ENCODE measurements around the gene TMEM223. TPM values are rescaled to one million over a fixed set of nuclear protein-coding genes. Genes with fewer than 3 reads are reported as not detected.
A peak's percentile ranks its signal among the peaks of the same experiment; 100 is the strongest.
"Not testable (repeated sequence)": the region's sequence is repeated elsewhere in the genome, so short reads cannot be mapped to it uniquely, and the experiment has no call there.

TMEM223 gene
- total RNA-seq, 4 donors from 2014 or later, result 13.7 to 17.9 (median 15.8) TPM

DNA sequence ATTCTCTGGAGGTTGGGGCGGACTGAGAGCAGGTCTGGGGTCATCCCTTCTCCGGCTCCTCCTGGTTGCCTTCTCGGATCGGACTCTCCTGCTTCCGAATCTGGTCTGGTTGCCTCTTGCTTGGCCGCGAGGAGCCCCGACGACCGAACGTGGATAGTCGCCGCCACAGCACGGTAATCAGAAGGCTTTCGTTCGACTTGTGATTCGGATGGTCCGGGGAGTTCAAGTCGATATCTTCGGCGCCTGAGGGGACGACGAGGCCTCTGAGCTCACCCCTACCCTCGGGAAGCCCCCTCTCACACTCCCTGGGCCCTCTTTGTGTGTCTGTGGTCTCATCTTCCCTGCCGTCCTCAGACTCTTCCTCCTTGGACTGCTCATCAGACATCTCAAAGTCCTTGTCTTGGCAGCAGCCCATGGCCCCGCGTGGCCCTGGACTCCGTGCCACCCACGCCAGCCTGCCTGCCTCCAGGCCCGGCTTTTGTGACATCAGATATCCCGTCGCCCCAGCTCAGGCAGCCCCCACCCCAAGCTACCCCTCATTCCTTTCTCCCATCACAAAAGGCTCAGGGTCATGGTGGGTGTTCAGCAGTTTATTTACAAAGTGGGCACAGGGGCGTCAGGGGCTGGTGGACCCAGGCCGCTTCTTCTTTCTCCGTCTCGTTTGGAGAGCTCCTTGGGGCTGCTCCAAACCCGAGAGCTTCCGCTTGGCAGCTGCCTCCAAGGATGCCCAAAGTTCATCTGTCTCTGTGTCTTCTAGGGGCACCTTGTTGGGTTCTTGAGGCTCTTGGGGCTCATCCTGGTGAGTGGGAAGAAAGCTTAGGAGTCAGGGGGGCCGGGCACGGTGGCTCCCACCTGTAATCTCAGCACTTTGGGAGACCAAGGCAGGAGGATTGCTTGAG is 40.8 kb upstream of the TMEM223 start, which contains the start of gene TEX54:
TEX54 (minus strand) TSS at position 506 of the 899 bp plus-strand sequence.
- Histone ChIP-seq H3K36me3 (peaks cover 9 to 64% (median 44%) of the 10 kb centered on the region in 4 donors), H3K9me3 (no peaks in the 10 kb centered on the region), H3K4me1 (peaks cover 43 to 66% (median 53%) of the 10 kb centered on the region in 4 donors), H3K4me3 (peak within 1 kb of the TSS; percentile 89 to 98 (median 94)), H3K27ac (replicated peaks in 1 of 4) (peak within 1 kb of the TSS; percentile 95 to 99 (median 97)), H3K27me3 (no peaks in the 10 kb centered on the region)
- TF ChIP-seq EP300 (IDR thresholded peaks at IDR 0.05), result no peak
- no peak for TF ChIP-seq POLR2AphosphoS5 (IDR thresholded peaks at IDR 0.05)
- no peak for TF ChIP-seq CTCF (IDR thresholded peaks at IDR 0.05)
- TF ChIP-seq POLR2A (IDR thresholded peaks at IDR 0.05; ENCODE audit: low read depth), result no peak
- WGBS, result 21% methylated on average over 23 of the region's 40 CpGs
- DNase-seq (ENCODE audit: extremely low spot score), result no peak
- intact Hi-C loops (cut with DNase I), result loop anchor here (5.0 kb wide), 1 partner anchor 40 kb away; the partner anchor contains the start of gene TMEM223

DNA sequence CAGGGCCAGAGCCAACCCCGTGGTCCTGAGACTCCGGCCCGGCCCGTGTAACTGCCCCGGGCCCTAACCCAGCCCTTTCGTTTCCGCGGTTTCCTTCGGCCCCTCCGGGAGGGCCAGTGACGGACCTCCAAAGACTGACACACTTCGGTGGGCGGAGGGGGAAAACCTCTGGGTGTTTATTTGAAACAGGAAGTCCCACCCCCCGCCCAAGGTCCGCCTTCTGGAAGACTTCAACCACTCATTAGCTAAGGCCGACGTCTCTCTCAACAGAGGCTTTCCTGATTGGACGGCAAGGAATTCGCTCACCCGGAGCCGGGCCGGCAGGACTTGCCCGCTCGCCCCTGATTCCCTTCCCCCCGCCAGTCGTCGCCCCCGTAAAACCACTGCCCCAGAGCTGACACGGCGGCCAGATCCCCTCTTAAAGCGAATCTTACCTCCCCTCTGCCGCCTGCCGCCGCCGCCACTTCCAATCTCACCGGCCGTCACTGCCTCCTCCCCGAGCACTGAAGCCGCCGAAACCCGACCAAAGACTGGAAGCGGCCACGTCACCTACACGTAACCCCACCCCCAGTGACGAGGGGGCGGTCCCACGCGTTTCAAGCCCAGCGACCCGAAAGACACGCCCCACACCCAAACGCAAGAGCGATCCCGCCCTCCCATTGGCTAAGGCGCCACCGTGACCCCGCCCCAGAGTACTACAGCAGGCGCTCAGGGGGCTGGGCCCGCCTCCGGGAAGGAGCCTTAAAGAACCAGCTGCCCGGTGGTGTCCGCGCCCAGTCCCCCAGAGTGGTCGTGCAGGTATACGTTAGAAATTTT is 39.9 kb upstream of the TMEM223 start, which contains the start of gene STX5:
STX5 (minus strand) TSS at position 532 of the 816 bp plus-strand sequence. CDS start 808 bp downstream, outside the sequence.
- Histone ChIP-seq H3K27me3 (no peaks in the 10 kb centered on the region), H3K4me3 (peak within 1 kb of the TSS; percentile 89 to 98 (median 94)), H3K36me3 (peaks cover 16 to 70% (median 49%) of the 10 kb centered on the region in 4 donors), H3K27ac (replicated peaks in 1 of 4) (peak within 1 kb of the TSS; percentile 95 to 99 (median 97)), H3K9me3 (no peaks in the 10 kb centered on the region), H3K4me1 (peaks cover 42 to 64% (median 51%) of the 10 kb centered on the region in 4 donors)
- under 1% methylated on average over 31 of the region's 65 CpGs for WGBS
- peak; percentile 100 for DNase-seq (ENCODE audit: extremely low spot score)
- intact Hi-C loops (cut with DNase I), result loop anchor here (2.0 to 5.0 kb wide), 2 partner anchors 27 to 39 kb away; partner anchors contain the start of genes NXF1 and TMEM223
- TF ChIP-seq POLR2AphosphoS5 (IDR thresholded peaks at IDR 0.05) (peak; percentile 93 to 98), POLR2A (IDR thresholded peaks at IDR 0.05; ENCODE audit: low read depth) (peak; percentile 81), EP300 (IDR thresholded peaks at IDR 0.05) (no peak), CTCF (IDR thresholded peaks at IDR 0.05) (no peak)

GRCh38 chr11:62830904-62831519 is 39.2 kb upstream of the TMEM223 start:
- peaks cover 23 to 70% (median 52%) of the 10 kb centered on the region in 4 donors for H3K36me3 ChIP-seq
- peaks cover 42 to 64% (median 48%) of the 10 kb centered on the region in 4 donors for H3K4me1 ChIP-seq

DNA sequence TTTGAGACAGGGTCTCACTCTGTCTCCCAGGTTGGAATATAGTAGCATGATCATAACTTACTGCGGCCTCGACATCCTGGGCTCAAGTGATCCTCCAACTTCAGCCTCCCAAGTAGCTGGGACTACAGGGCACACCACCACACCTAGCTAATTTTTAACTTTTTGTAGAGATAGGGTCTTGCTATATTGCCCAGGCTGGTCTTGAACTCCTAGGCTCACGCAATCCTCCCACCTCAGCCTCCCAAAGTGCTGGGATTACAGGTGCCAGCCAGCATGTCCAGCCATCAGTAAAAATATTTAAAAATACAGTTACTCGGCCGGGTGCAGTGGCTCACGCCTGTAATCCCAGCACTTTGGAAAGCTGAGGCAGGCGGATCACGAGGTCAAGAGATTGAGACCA is 36.3 kb upstream of the TMEM223 start:
- DNase-seq (ENCODE audit: extremely low spot score); intact Hi-C loops (cut with DNase I): not testable (repeated sequence)
- WGBS, result 90% methylated on average over 8 of the region's 8 CpGs

More at GRCh38 chr11:62830904-62831519, 39.2 kb upstream of the TMEM223 start:
- Histone ChIP-seq H3K27ac (replicated peaks in 1 of 4) (peak overlapping the region; percentile 95 to 99 (median 97)), H3K27me3 (no peaks in the 10 kb centered on the region), H3K9me3 (no peaks in the 10 kb centered on the region), H3K4me3 (peak overlapping the region; percentile 89 to 98 (median 94))
- DNase-seq (ENCODE audit: extremely low spot score), result no peak
- TF ChIP-seq EP300 (IDR thresholded peaks at IDR 0.05) (no peak), POLR2A (IDR thresholded peaks at IDR 0.05; ENCODE audit: low read depth) (peak; percentile 31)
- WGBS, result 0% methylated on average over 22 of the region's 33 CpGs
- intact Hi-C loops (cut with DNase I), result loop anchor here (2.0 to 5.0 kb wide), 2 partner anchors 26 to 39 kb away; partner anchors contain the start of genes NXF1 and TMEM223

GRCh38 chr11:62823677-62824076 is 31.9 kb upstream of the TMEM223 start:
- H3K4me3 ChIP-seq, result no peak overlapping the region
- no peaks in the 10 kb centered on the region for H3K27me3 ChIP-seq
- H3K4me1 ChIP-seq, result peaks cover 3 to 9% (median 6%) of the 10 kb centered on the region in 4 donors
- H3K27ac ChIP-seq (replicated peaks in 1 of 4), result no peak overlapping the region
- no peaks in the 10 kb centered on the region for H3K9me3 ChIP-seq
- H3K36me3 ChIP-seq, result peaks cover 80 to 100% (median 91%) of the 10 kb centered on the region in 4 donors
- WGBS, result 96% methylated on average over 3 of the region's 3 CpGs
- intact Hi-C loops (cut with DNase I), result no loop called here
- no peak for TF ChIP-seq POLR2A (IDR thresholded peaks at IDR 0.05; ENCODE audit: low read depth)
- no peak for TF ChIP-seq POLR2AphosphoS5 (IDR thresholded peaks at IDR 0.05)
- no peak for TF ChIP-seq CTCF (IDR thresholded peaks at IDR 0.05)
- no peak for TF ChIP-seq EP300 (IDR thresholded peaks at IDR 0.05)
- no peak for DNase-seq (ENCODE audit: extremely low spot score)

More for the DNA sequence above, 36.3 kb upstream of the TMEM223 start:
- H3K9me3 ChIP-seq; H3K27ac ChIP-seq (replicated peaks in 1 of 4); H3K27me3 ChIP-seq; H3K4me3 ChIP-seq: not testable (repeated sequence)
- peaks cover 43 to 71% (median 55%) of the 10 kb centered on the region in 4 donors for H3K36me3 ChIP-seq
- peaks cover 35 to 42% (median 38%) of the 10 kb centered on the region in 4 donors for H3K4me1 ChIP-seq
